GM21619 (cell line): ENCODE measurements around the gene GIPR.

Source experiments
- ATAC-seq: cut with Tn5 transposase; IDR thresholded peaks from one replicate; pipeline ENCODE4 v1.9.1; 2021; ENCODE audit not compliant: unreplicated experiment

The GIPR gene

DNA sequence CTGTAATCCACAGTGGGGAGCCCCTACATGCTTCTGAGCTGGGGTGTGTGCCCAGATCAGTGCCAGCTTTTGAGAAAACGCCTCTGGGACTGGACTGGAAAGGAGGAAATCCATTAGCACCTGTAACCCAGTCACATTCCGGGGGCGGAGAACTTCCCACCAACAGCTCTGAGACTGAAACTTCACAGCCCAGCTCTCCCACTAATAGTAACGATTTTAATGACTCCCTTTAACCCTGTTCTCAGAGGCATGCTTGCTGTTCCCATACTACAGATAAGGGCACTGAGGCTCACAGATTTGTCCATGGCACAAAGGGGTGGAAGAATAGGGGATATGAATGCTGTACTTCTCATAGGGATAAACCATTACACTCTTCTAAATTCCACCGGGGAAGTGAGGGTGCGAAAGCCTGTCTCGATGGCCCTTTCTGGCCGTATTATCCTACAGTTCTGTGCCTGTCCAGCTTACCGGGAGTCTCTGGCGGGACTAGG lies 61.8 kb downstream of the GIPR start:
- no peak for ATAC-seq

GRCh38 chr19:45730368-45731288 lies 62.6 kb downstream of the GIPR start, which contains the start of gene FBXO46:
TSS of gene FBXO46 (minus strand) at chr19:45730896. CDS start at chr19:45713495, 17,401 bp downstream.
- peak; percentile 94 for ATAC-seq
